Measurements from ENCODE around the gene TXNDC8. TPM values are rescaled to one million over a fixed set of nuclear protein-coding genes. Genes with fewer than 3 reads are reported as not detected.

The TXNDC8 gene
- total RNA-seq, 1 donor from 2014 or later: not detected

DNA sequence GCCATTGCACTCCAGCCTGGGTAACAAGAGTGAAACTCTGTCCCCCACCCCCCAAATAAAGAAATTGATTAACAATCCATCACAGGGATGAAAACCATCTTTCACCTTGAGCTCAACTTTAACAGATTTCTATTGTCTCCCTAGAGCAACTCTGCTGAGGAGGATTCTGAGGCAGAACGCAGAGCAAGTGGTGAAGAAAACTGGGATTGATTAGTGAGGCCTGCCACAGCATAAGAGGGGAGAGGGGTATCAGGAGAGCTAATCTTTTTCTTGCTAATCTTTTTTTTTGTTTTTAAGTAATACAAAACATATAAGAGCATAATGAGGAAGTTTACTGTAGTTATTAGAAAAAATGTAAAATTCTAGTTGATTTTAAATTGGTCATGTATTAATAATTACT is 8.9 kb downstream of the TXNDC8 start:
- no peak for DNase-seq (ENCODE audit: low read depth, low spot score)
- no peaks in the 10 kb centered on the region for H3K27me3 Mint-ChIP-seq (ENCODE audit: low read depth)
- H3K9me3 Mint-ChIP-seq: no peaks in the 10 kb centered on the region
- no peak overlapping the region for H3K27ac Mint-ChIP-seq (ENCODE audit: unreplicated experiment)
- no peaks in the 10 kb centered on the region for H3K36me3 Mint-ChIP-seq (ENCODE audit: low read depth)
- H3K4me1 Mint-ChIP-seq: no peaks in the 10 kb centered on the region
- TF ChIP-seq, protein P1, sequence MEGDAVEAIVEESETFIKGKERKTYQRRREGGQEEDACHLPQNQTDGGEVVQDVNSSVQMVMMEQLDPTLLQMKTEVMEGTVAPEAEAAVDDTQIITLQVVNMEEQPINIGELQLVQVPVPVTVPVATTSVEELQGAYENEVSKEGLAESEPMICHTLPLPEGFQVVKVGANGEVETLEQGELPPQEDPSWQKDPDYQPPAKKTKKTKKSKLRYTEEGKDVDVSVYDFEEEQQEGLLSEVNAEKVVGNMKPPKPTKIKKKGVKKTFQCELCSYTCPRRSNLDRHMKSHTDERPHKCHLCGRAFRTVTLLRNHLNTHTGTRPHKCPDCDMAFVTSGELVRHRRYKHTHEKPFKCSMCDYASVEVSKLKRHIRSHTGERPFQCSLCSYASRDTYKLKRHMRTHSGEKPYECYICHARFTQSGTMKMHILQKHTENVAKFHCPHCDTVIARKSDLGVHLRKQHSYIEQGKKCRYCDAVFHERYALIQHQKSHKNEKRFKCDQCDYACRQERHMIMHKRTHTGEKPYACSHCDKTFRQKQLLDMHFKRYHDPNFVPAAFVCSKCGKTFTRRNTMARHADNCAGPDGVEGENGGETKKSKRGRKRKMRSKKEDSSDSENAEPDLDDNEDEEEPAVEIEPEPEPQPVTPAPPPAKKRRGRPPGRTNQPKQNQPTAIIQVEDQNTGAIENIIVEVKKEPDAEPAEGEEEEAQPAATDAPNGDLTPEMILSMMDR (conservative IDR thresholded peaks at IDR 0.05): no peak
- H3K4me3 Mint-ChIP-seq: no peak overlapping the region

DNA sequence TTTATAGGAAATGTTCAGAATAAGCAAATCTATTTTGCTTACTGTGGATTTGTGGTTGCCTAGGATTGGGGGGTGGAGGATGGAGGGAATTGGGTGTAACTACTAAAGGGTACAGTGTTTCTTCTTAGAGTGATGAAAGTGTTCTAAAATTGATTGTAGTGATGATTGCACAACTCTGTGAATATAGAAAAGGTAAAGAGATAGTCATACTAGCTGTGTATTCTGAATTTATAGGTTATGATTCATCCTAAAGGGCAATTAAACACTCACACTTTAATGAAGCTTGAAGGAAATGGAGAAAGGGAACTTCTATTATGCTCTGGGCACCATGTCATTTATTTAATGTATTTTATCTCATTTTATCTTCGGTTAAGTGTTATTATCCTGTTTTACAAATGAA is 9.9 kb downstream of the TXNDC8 start:
- H3K9me3 Mint-ChIP-seq: no peaks in the 10 kb centered on the region
- H3K4me1 Mint-ChIP-seq: no peaks in the 10 kb centered on the region
- H3K27ac Mint-ChIP-seq (ENCODE audit: unreplicated experiment): no peak overlapping the region
- TF ChIP-seq, protein P1 (conservative IDR thresholded peaks at IDR 0.05): no peak
- H3K27me3 Mint-ChIP-seq (ENCODE audit: low read depth): no peaks in the 10 kb centered on the region
- H3K36me3 Mint-ChIP-seq (ENCODE audit: low read depth): no peaks in the 10 kb centered on the region
- no peak overlapping the region for H3K4me3 Mint-ChIP-seq
- DNase-seq (ENCODE audit: low read depth, low spot score): no peak

DNA sequence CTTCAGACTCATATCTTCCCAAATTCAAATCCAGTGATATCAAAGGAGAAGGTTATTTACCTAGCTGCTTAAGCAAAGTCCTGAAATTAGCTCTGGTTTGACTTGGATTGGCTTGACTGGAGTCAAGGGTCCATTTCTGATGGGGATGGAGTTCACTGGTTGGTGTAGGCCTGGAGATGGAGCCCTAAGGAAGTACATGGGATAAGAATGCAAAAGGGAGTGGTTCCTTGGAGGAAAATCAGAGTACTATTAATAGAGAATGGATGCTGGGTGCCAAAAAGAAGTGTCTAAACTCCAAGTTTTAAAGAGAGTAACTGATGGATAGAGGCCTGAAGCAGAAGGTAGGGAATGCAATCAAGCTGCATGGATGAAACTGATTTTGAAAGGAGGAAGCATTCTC is 13.8 kb downstream of the TXNDC8 start:
- TF ChIP-seq, protein P1 (conservative IDR thresholded peaks at IDR 0.05): no peak
- no peaks in the 10 kb centered on the region for H3K27me3 Mint-ChIP-seq (ENCODE audit: low read depth)
- DNase-seq (ENCODE audit: low read depth, low spot score): no peak
- no peak overlapping the region for H3K4me3 Mint-ChIP-seq
- no peaks in the 10 kb centered on the region for H3K9me3 Mint-ChIP-seq
- no peak overlapping the region for H3K27ac Mint-ChIP-seq (ENCODE audit: unreplicated experiment)
- H3K4me1 Mint-ChIP-seq: no peaks in the 10 kb centered on the region
- H3K36me3 Mint-ChIP-seq (ENCODE audit: low read depth): no peaks in the 10 kb centered on the region

DNA sequence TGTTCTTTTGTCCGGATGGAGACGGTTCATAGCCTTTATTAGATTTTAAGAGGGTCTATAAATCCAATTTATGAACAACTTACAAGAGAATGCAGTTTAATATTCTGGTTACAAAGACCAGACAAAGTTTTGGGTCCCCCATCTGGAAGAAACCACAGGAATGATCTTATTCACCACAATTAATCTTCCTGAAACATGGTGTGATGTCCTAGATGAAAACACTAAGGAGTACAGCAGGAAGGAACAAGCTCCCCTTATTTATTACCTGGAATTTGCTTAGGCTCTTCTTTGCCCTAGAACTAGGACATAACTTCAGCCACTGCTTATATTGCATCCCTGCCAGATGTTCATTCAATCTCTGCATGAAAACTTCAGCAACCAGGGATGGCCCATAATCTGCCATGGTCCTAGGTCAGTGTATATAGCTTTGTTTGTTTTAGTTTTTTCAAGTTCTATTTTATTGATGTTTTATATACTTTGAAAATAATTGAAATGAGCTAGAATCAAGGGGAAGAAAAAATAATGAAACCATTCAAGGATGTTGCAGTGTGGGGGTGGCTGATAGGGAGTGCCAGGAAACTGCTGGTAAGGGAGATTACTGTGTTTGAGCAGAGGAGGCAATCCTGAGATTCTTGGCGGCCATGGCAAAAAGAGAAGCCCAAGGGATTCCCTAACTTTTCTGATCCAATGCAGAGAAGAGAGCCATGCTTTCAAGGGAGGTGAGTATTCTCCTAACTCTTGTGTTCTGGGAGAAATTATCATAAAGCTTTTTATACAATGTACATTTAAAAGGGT is 16.8 kb downstream of the TXNDC8 start:
- no peaks in the 10 kb centered on the region for H3K9me3 Mint-ChIP-seq

DNA sequence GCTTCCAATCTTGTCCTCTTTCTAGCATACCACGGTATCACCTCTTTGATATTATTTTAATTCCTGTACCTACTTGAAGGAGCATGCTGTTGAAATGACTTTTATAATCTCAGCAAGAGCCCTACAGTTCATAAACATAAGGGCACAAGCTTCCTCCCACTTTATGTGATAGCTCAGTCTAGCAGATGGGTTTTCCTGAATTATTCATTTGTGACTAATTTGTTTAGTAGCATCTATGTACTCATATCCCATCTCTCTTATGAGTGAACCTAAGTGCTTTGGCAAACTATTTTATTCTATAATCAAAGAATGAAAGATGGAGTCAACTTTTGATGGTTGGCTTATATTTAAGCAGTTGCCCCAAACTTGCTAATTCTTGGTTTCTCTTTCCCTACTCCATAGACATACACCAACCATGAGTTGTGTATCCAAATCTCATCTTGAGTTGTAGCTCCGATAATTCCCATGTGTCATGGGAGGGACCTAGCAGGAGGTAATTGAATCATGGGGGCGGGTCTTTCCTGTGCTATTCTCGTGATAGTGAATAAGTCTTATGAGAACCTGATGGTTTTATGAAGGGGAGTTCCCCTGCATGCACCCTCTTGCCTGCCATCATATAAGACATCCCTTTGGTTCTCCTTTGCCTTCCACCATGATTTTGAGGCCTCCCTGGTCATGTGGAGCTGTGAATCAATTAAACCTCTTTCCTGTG is 17.7 kb downstream of the TXNDC8 start:
- Mint-ChIP-seq H3K4me1 (peaks cover 6% of the 10 kb centered on the region), H3K9me3 (no peaks in the 10 kb centered on the region), H3K27ac (ENCODE audit: unreplicated experiment) (no peak overlapping the region), H3K4me3 (no peak overlapping the region), H3K27me3 (ENCODE audit: low read depth) (no peaks in the 10 kb centered on the region), H3K36me3 (ENCODE audit: low read depth) (no peaks in the 10 kb centered on the region)
- no peak for DNase-seq (ENCODE audit: low read depth, low spot score)
- TF ChIP-seq, protein P1 (conservative IDR thresholded peaks at IDR 0.05): no peak

More for the DNA sequence above, 16.8 kb downstream of the TXNDC8 start:
- Mint-ChIP-seq H3K4me3 (no peak overlapping the region), H3K27me3 (ENCODE audit: low read depth) (no peaks in the 10 kb centered on the region), H3K4me1 (peaks cover 6% of the 10 kb centered on the region), H3K27ac (ENCODE audit: unreplicated experiment) (no peak overlapping the region), H3K36me3 (ENCODE audit: low read depth) (no peaks in the 10 kb centered on the region)
- DNase-seq (ENCODE audit: low read depth, low spot score): no peak
- TF ChIP-seq, protein P1 (conservative IDR thresholded peaks at IDR 0.05): no peak
